ENCODE data around the gene ARHGAP35. TPM values are rescaled to one million over a fixed set of nuclear protein-coding genes. Genes with fewer than 3 reads are reported as not detected.

ARHGAP35 gene
- 127 TPM for total RNA-seq (ENCODE audit: unreplicated experiment)
- long read RNA-seq, partial matches to known transcripts, result 0 of 9 reads
- long read RNA-seq, other reads (novel, unspliced or antisense), result 9 of 9 reads

GRCh38 chr19:46860846-46861690 is at the start of gene ARHGAP35:
Gene ARHGAP35, plus strand, starts transcription at chr19:46860997. Its CDS starts 57,679 bp downstream, at chr19:46918676.
- peaks cover 7% of the 10 kb centered on the region for H3K9me3 Mint-ChIP-seq (ENCODE audit: unreplicated experiment)
- TF ChIP-seq CTCF (IDR thresholded peaks at IDR 0.05; ENCODE audit: partially characterized antibody, unreplicated experiment), result no peak
- H3K4me3 Mint-ChIP-seq (ENCODE audit: unreplicated experiment), result peak within 1 kb of the TSS; percentile 83
- peak; percentile 82 for DNase-seq
- no peaks in the 10 kb centered on the region for H3K36me3 Mint-ChIP-seq (ENCODE audit: unreplicated experiment)
- peaks cover 23% of the 10 kb centered on the region for H3K4me1 Mint-ChIP-seq (ENCODE audit: low read depth, unreplicated experiment)
- H3K27me3 Mint-ChIP-seq (ENCODE audit: unreplicated experiment), result peaks cover 6% of the 10 kb centered on the region
- peak within 1 kb of the TSS; percentile 84 for H3K27ac Mint-ChIP-seq (ENCODE audit: unreplicated experiment)

- H3K9me3 Mint-ChIP-seq (ENCODE audit: unreplicated experiment), result peaks cover 3% of the 10 kb centered on the region
- no peak for DNase-seq
- no peaks in the 10 kb centered on the region for H3K4me1 Mint-ChIP-seq (ENCODE audit: low read depth, unreplicated experiment)
- no peak overlapping the region for H3K27ac Mint-ChIP-seq (ENCODE audit: unreplicated experiment)
- H3K27me3 Mint-ChIP-seq (ENCODE audit: unreplicated experiment), result peaks cover 2% of the 10 kb centered on the region
- no peaks in the 10 kb centered on the region for H3K36me3 Mint-ChIP-seq (ENCODE audit: unreplicated experiment)
- no peak for TF ChIP-seq CTCF (IDR thresholded peaks at IDR 0.05; ENCODE audit: partially characterized antibody, unreplicated experiment)
- no peak overlapping the region for H3K4me3 Mint-ChIP-seq (ENCODE audit: unreplicated experiment)
Observed at GRCh38 chr19:46812977-46813838, 47.6 kb upstream of the ARHGAP35 start.

GRCh38 chr19:46813839-46814358 is 46.9 kb upstream of the ARHGAP35 start:
- no peak overlapping the region for H3K27ac Mint-ChIP-seq (ENCODE audit: unreplicated experiment)
- DNase-seq, result no peak
- H3K4me1 Mint-ChIP-seq (ENCODE audit: low read depth, unreplicated experiment), result no peaks in the 10 kb centered on the region
- no peaks in the 10 kb centered on the region for H3K36me3 Mint-ChIP-seq (ENCODE audit: unreplicated experiment)
- peaks cover 3% of the 10 kb centered on the region for H3K9me3 Mint-ChIP-seq (ENCODE audit: unreplicated experiment)
- H3K4me3 Mint-ChIP-seq (ENCODE audit: unreplicated experiment), result no peak overlapping the region
- peaks cover 2% of the 10 kb centered on the region for H3K27me3 Mint-ChIP-seq (ENCODE audit: unreplicated experiment)
- TF ChIP-seq CTCF (IDR thresholded peaks at IDR 0.05; ENCODE audit: partially characterized antibody, unreplicated experiment), result no peak

GRCh38 chr19:46815833-46816627 is 44.8 kb upstream of the ARHGAP35 start:
- H3K9me3 Mint-ChIP-seq (ENCODE audit: unreplicated experiment), result peaks cover 8% of the 10 kb centered on the region
- DNase-seq, result no peak
- H3K36me3 Mint-ChIP-seq (ENCODE audit: unreplicated experiment), result no peaks in the 10 kb centered on the region
- no peak overlapping the region for H3K27ac Mint-ChIP-seq (ENCODE audit: unreplicated experiment)
- peaks cover 7% of the 10 kb centered on the region for H3K27me3 Mint-ChIP-seq (ENCODE audit: unreplicated experiment)
- peaks cover 13% of the 10 kb centered on the region for H3K4me1 Mint-ChIP-seq (ENCODE audit: low read depth, unreplicated experiment)
- no peak overlapping the region for H3K4me3 Mint-ChIP-seq (ENCODE audit: unreplicated experiment)
- no peak for TF ChIP-seq CTCF (IDR thresholded peaks at IDR 0.05; ENCODE audit: partially characterized antibody, unreplicated experiment)
